CD4-positive, alpha-beta memory T cell (primary cell): ENCODE data around the gene PRAMEF20. TPM values are rescaled to one million over a fixed set of nuclear protein-coding genes. Genes with fewer than 3 reads are reported as not detected.
"Not testable (repeated sequence)": the region's sequence is repeated elsewhere in the genome, so short reads cannot be mapped to it uniquely, and the experiment has no call there.

Experiments used
- CTCF ChIA-PET: fragments of 350-600 bp; sonication (Branson Sonifier 250); formaldehyde crosslinking; loops from one replicate; lab custom pipeline; 2021; ENCODE audit warnings: inconsistent platforms; ENCODE audit not compliant: partially characterized antibody; lab: Charles Lee
- POLR2A ChIA-PET: fragments of 350-600 bp; sonication (Branson Sonifier 250); formaldehyde crosslinking; loops from one replicate; lab custom pipeline; 2021; ENCODE audit not compliant: partially characterized antibody; lab: Charles Lee
- DNase-seq, 5 donors: peaks; one replicate each; pipeline versions ENCODE4 v3.0.0 to v3.0.0-alpha.2; 2020 to 2022; ENCODE audit warnings: mixed read lengths in 1 of 5
- H3K27ac ChIP-seq: one replicate; pipeline ENCODE4 v1.7.0; 2013; ENCODE audit warnings: low read depth, low read length
- H3K27me3 ChIP-seq: 2 replicates; pipeline ENCODE4 v1.7.0; 2013; ENCODE audit warnings: mild to moderate bottlenecking, low read length, moderate library complexity; ENCODE audit not compliant: insufficient read depth
- H3K36me3 ChIP-seq: 2 replicates; pipeline ENCODE4 v1.7.0; 2013; ENCODE audit warnings: mild to moderate bottlenecking, low read length, moderate library complexity; ENCODE audit not compliant: insufficient read depth
- H3K4me1 ChIP-seq: 2 replicates; pipeline ENCODE4 v1.7.0; 2013; ENCODE audit warnings: mild to moderate bottlenecking, low read length, moderate library complexity; ENCODE audit not compliant: insufficient read depth
- H3K4me3 ChIP-seq, 2 donors: one replicate each; pipeline ENCODE4 v1.7.0; 2013; ENCODE audit warnings: low read length in 2 of 2, mild to moderate bottlenecking in 1 of 2
- H3K9me3 ChIP-seq, 2 donors: one replicate each; pipeline ENCODE4 v1.7.0; 2013; ENCODE audit warnings: low read length in 2 of 2, control low read depth in 1 of 2; ENCODE audit not compliant: control insufficient read depth in 1 of 2
- H3K27ac Mint-ChIP-seq, 7 donors: one replicate each; pipeline ENCODE4 v1.8.0; 2020 to 2021; ENCODE audit warnings: mixed read lengths in 7 of 7, mild to moderate bottlenecking in 6 of 7, inconsistent platforms in 3 of 7, moderate library complexity in 3 of 7
- H3K27me3 Mint-ChIP-seq, 2 donors: one replicate each; pipeline ENCODE4 v1.8.0; 2020 to 2021; ENCODE audit warnings: mixed read lengths in 2 of 2
- H3K36me3 Mint-ChIP-seq, 2 donors: one replicate each; pipeline ENCODE4 v1.8.0; 2020 to 2021; ENCODE audit warnings: mixed read lengths in 2 of 2, inconsistent platforms in 1 of 2, mild to moderate bottlenecking in 1 of 2
- H3K4me1 Mint-ChIP-seq, 4 donors: one replicate each; pipeline ENCODE4 v1.8.0; 2020 to 2021; ENCODE audit warnings: mixed read lengths in 4 of 4, mild to moderate bottlenecking in 1 of 4
- H3K4me3 Mint-ChIP-seq, 8 donors: one replicate each; pipeline ENCODE4 v1.8.0; 2020 to 2021; ENCODE audit warnings: mixed read lengths in 8 of 8, mild to moderate bottlenecking in 7 of 8, moderate library complexity in 6 of 8, inconsistent platforms in 3 of 8
- H3K9me3 Mint-ChIP-seq, 8 donors: one replicate each; pipeline ENCODE4 v1.8.0; 2020 to 2021; ENCODE audit warnings: mixed read lengths in 8 of 8, mild to moderate bottlenecking in 5 of 8, inconsistent platforms in 3 of 8, moderate library complexity in 1 of 8
- intact Hi-C: fragments of 100-400 bp; cut with micrococcal nuclease; formaldehyde crosslinking; loops from one replicate; pipeline ENCODE4 v1.15.1; 2023
- polyA plus RNA-seq, 2 donors: library from polyadenylated mRNA; unstranded; fragments of 300-500 nt; fragmentation: Illumina TruSeq; gene quantifications; one replicate each; pipeline ENCODE4 v1.2.3, GENCODE V29; 2021
- total RNA-seq, 2 experiments: library from RNA; stranded (reverse); gene quantifications; one replicate each; pipeline ENCODE4 v1.2.3, GENCODE V29; 2021

Gene PRAMEF20
- not detected for total RNA-seq
- polyA plus RNA-seq, result not detected

GRCh38 chr1:13410150-13410549, at the start of gene PRAMEF20:
Gene PRAMEF20 (plus strand): TSS chr1:13410450. CDS start chr1:13416355, 5,905 bp downstream.
- H3K4me3 ChIP-seq, H3K27ac Mint-ChIP-seq, H3K9me3 Mint-ChIP-seq, POLR2A ChIA-PET, H3K4me1 Mint-ChIP-seq, H3K36me3 Mint-ChIP-seq, H3K27me3 Mint-ChIP-seq, H3K36me3 ChIP-seq, H3K27me3 ChIP-seq, H3K4me1 ChIP-seq, intact Hi-C loops, DNase-seq, H3K9me3 ChIP-seq, H3K27ac ChIP-seq, H3K4me3 Mint-ChIP-seq: not testable (repeated sequence)
- CTCF ChIA-PET, result interaction anchor here (0.7 kb wide), 1 partner anchor 606 kb away, joined by 3 read pairs; no protein-coding TSS in a partner anchor

DNA sequence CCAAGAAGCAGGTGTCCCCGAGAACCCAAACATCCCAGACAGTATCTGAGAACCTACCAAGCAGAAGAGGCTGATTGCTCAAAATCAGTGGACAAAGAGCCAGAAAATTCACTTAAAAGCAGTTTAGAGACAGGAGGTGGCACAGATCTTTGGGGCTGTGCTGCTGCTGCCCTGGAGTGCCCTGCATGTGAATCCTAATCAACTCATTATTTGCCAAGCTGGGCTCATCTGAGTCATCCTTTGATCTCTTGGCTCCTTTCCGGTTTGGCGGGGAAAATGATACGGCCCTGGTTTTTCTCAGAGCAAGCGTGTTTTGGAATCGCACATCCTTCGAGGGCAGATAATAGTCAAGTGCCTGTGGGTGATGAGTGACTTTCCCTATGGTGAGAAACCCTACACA, 47.9 kb upstream of the PRAMEF20 start:
- intact Hi-C loops, H3K4me1 Mint-ChIP-seq, H3K27ac ChIP-seq, H3K36me3 ChIP-seq, H3K27ac Mint-ChIP-seq, H3K9me3 ChIP-seq, POLR2A ChIA-PET, H3K4me1 ChIP-seq, DNase-seq, H3K4me3 Mint-ChIP-seq, H3K27me3 Mint-ChIP-seq, H3K4me3 ChIP-seq, H3K9me3 Mint-ChIP-seq, CTCF ChIA-PET, H3K27me3 ChIP-seq, H3K36me3 Mint-ChIP-seq: not testable (repeated sequence)

DNA sequence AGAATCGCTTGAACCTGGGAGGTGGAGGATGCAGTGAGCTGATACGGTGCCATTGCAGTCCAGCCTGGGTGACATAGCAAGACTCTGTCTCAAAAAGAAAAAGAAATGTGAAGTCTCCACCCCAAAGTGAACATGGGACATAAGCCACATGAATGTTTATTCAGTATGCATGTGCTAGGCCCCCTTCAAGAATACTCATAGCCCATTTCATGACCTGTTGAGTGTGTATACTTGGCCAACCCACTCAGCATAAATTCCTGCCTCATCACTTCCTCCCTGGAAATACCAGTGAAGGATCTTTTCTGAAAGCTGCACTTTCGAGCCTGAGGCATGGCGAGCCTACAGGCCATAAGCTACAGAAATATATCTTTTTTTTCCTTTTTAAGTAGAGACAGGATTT, 45.3 kb upstream of the PRAMEF20 start:
- H3K4me3 Mint-ChIP-seq, H3K9me3 ChIP-seq, H3K4me1 ChIP-seq, POLR2A ChIA-PET, H3K4me1 Mint-ChIP-seq, H3K4me3 ChIP-seq, H3K36me3 ChIP-seq, intact Hi-C loops, H3K27me3 Mint-ChIP-seq, H3K27ac Mint-ChIP-seq, H3K9me3 Mint-ChIP-seq, H3K27me3 ChIP-seq, DNase-seq, H3K36me3 Mint-ChIP-seq, H3K27ac ChIP-seq, CTCF ChIA-PET: not testable (repeated sequence)

GRCh38 chr1:13366536-13366935, 43.7 kb upstream of the PRAMEF20 start:
- H3K4me1 ChIP-seq, H3K4me3 ChIP-seq, H3K27ac ChIP-seq, intact Hi-C loops, H3K4me1 Mint-ChIP-seq, DNase-seq, H3K36me3 Mint-ChIP-seq, H3K9me3 Mint-ChIP-seq, H3K36me3 ChIP-seq, H3K4me3 Mint-ChIP-seq, H3K27me3 Mint-ChIP-seq, H3K27me3 ChIP-seq, H3K27ac Mint-ChIP-seq, CTCF ChIA-PET, POLR2A ChIA-PET, H3K9me3 ChIP-seq: not testable (repeated sequence)

DNA sequence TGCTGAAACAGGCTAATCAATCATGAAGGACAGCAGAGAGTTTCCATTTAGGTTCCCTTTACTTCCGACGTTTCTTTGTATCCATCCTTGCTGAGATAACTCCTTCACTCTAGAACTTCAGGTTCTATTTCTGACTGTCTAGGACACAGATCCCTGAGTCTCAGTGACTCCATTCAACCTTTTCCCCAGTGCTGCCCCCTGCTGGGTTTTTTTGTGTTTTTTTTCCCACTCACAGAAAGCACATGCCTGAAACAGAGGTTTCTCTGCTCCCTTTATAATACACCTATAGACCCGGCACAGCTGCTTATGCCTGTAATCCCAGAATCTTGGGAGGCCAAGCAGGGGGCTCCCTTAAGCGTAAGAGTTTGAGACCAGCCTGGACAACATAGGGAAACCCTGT, 41.7 kb upstream of the PRAMEF20 start:
- H3K36me3 Mint-ChIP-seq, DNase-seq, H3K36me3 ChIP-seq, H3K4me1 Mint-ChIP-seq, H3K27ac Mint-ChIP-seq, H3K4me3 ChIP-seq, H3K27me3 ChIP-seq, POLR2A ChIA-PET, H3K27ac ChIP-seq, CTCF ChIA-PET, H3K4me1 ChIP-seq, intact Hi-C loops, H3K9me3 Mint-ChIP-seq, H3K27me3 Mint-ChIP-seq, H3K9me3 ChIP-seq: not testable (repeated sequence)
- peak overlapping the region in 1 of 8 donors; percentile 31 for H3K4me3 Mint-ChIP-seq

DNA sequence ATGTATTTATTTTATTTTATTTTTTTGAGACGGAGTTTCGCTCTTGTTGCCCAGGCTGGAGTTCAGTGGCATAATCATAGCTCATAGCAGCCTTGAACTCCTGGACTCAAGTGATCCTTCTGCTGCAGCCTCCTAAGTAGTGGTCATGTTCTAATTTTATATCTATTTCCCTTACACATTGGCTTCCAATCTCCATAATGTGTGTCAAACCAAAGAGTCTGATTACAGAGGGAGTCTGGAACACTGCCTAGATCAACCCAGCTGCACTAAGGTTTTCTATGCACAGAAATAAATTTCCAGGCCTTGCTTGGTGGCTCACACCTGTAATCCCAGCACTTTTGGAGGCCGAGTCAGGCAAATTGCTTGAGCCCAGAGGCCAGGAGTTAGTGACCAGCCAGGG, 31.3 kb upstream of the PRAMEF20 start:
- H3K27me3 ChIP-seq, POLR2A ChIA-PET, H3K4me3 Mint-ChIP-seq, H3K9me3 ChIP-seq, H3K9me3 Mint-ChIP-seq, CTCF ChIA-PET, H3K27ac Mint-ChIP-seq, DNase-seq, intact Hi-C loops, H3K4me1 Mint-ChIP-seq, H3K27ac ChIP-seq, H3K4me1 ChIP-seq, H3K27me3 Mint-ChIP-seq, H3K36me3 Mint-ChIP-seq, H3K36me3 ChIP-seq, H3K4me3 ChIP-seq: not testable (repeated sequence)

DNA sequence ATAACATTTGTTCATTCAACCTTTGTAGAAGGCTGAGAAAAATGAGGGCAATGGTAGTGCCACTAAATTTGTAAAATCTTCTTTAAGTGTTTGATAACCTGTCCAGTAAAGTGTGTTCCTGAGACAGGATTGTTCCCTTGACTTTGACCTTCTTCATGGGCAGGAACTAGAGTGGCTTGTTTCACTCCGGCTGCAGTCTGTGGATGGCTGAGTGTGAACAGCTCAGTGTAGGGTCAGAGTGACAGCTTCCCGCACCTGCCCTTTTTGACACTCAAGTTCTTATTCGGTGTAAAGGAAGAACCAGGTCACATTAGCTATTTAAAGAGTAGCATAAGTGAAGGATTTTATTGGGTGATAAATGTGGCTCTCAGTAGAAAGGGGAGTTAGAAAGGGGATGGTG, 29.9 kb upstream of the PRAMEF20 start:
- H3K27ac Mint-ChIP-seq, H3K4me1 ChIP-seq, H3K27me3 ChIP-seq, H3K4me3 ChIP-seq, H3K27me3 Mint-ChIP-seq, intact Hi-C loops, H3K36me3 ChIP-seq, H3K9me3 ChIP-seq, H3K36me3 Mint-ChIP-seq, H3K4me1 Mint-ChIP-seq, H3K4me3 Mint-ChIP-seq, POLR2A ChIA-PET, DNase-seq, H3K9me3 Mint-ChIP-seq, H3K27ac ChIP-seq, CTCF ChIA-PET: not testable (repeated sequence)

GRCh38 chr1:13389332-13389731, 20.9 kb upstream of the PRAMEF20 start, which contains the start of gene PRAMEF17:
Gene PRAMEF17 (plus strand): TSS chr1:13389632. CDS start chr1:13389658, 26 bp downstream.
- H3K4me3 ChIP-seq, H3K27ac Mint-ChIP-seq, H3K27me3 Mint-ChIP-seq, intact Hi-C loops, H3K4me1 ChIP-seq, H3K27me3 ChIP-seq, H3K4me3 Mint-ChIP-seq, H3K9me3 Mint-ChIP-seq, H3K36me3 Mint-ChIP-seq, DNase-seq, CTCF ChIA-PET, H3K4me1 Mint-ChIP-seq, H3K27ac ChIP-seq, H3K36me3 ChIP-seq, POLR2A ChIA-PET, H3K9me3 ChIP-seq: not testable (repeated sequence)
